Activated T-cell treated with anti-CD3 and anti-CD28 coated beads, Interleukin-2, amount 50 U/mL, for 72 hours (primary cell): ENCODE measurements around the gene PDE6G. TPM values are rescaled to one million over a fixed set of nuclear protein-coding genes. Genes with fewer than 3 reads are reported as not detected.

ENCODE experiments used
- total RNA-seq, 2 donors: library from RNA; stranded (reverse); gene quantifications; one replicate each; pipeline ENCODE4 v1.2.3, GENCODE V29; 2022

PDE6G gene
- total RNA-seq, 2 donors from 2014 or later: 4.2 to 4.4 TPM

Other genes starting within 250 kb of the PDE6G start
- 1,000 to 10,000 TPM; 3,862 to 3,966 TPM for gene ACTG1, start 143.7 kb downstream of the PDE6G start, total RNA-seq
- gene FSCN2, start 128.2 kb downstream of the PDE6G start, total RNA-seq: 1 to 10 TPM in 1 of 2 donors, under 1 TPM in 1; 0.95 to 1.8 TPM
- gene FAAP100, start 104.2 kb downstream of the PDE6G start, total RNA-seq: 10 to 100 TPM; 21.3 to 29.1 TPM
- gene NPLOC4, start 19.4 kb downstream of the PDE6G start, total RNA-seq: 100 to 1,000 TPM in 1 of 2 donors, 10 to 100 TPM in 1; 89.7 to 107 TPM
- 1 to 10 TPM in 1 of 2 donors, under 1 TPM in 1; 0.63 to 1.1 TPM for gene TSPAN10, start 19.3 kb downstream of the PDE6G start, total RNA-seq
- gene OXLD1, start 10.1 kb upstream of the PDE6G start, total RNA-seq: 10 to 100 TPM; 49.1 to 58.8 TPM
- gene CCDC137, start 10.2 kb upstream of the PDE6G start, total RNA-seq: 10 to 100 TPM; 26.1 to 46.5 TPM
- gene ARL16, start 27.3 kb upstream of the PDE6G start, total RNA-seq: 10 to 100 TPM; 33.0 to 45.3 TPM
- gene HGS, start 27.5 kb upstream of the PDE6G start, total RNA-seq: 10 to 100 TPM; 95.5 to 96.0 TPM
- 10 to 100 TPM; 49.1 to 64.7 TPM for gene MRPL12, start 46.8 kb upstream of the PDE6G start, total RNA-seq
- 10 to 100 TPM in 1 of 2 donors, 1 to 10 TPM in 1; 9.2 to 11.3 TPM for gene SLC25A10, start 55.7 kb upstream of the PDE6G start, total RNA-seq
- gene GCGR, start 147.6 kb upstream of the PDE6G start, total RNA-seq: under 1 TPM in 1 of 2 donors, not detected in 1; 0.17 TPM
- 10 to 100 TPM; 61.9 to 77.2 TPM for gene MCRIP1, start 176.7 kb upstream of the PDE6G start, total RNA-seq
- gene PPP1R27, start 178.5 kb upstream of the PDE6G start, total RNA-seq: not detected
- gene P4HB, start 204.0 kb upstream of the PDE6G start, total RNA-seq: 100 to 1,000 TPM; 430 to 436 TPM
- 100 to 1,000 TPM; 369 to 410 TPM for gene ARHGDIA, start 214.8 kb upstream of the PDE6G start, total RNA-seq
- gene ALYREF, start 235.0 kb upstream of the PDE6G start, total RNA-seq: 100 to 1,000 TPM in 1 of 2 donors, 10 to 100 TPM in 1; 95.9 to 122 TPM
- gene ANAPC11, start 235.2 kb upstream of the PDE6G start, total RNA-seq: 100 to 1,000 TPM in 1 of 2 donors, 10 to 100 TPM in 1; 78.5 to 106 TPM
- under 1 TPM in 1 of 2 donors, not detected in 1; 0.19 TPM for gene NPB, start 245.7 kb upstream of the PDE6G start, total RNA-seq